Dermis microvascular lymphatic vessel endothelial cell (primary cell): Measurements from ENCODE around the gene MED25. TPM values are rescaled to one million over a fixed set of nuclear protein-coding genes. Genes with fewer than 3 reads are reported as not detected.

Experiments used
- DNase-seq, 2 donors: peaks; one replicate each; pipeline versions ENCODE4 v3.0.0 to v3.0.0-alpha.2; 2010; ENCODE audit warnings: low read depth in 2 of 2
- total RNA-seq: library from RNA; depleted of rRNA; stranded (reverse); fragments of >200 nt; gene quantifications from 2 replicates; pipeline ENCODE4 v1.2.1, GENCODE V29; 2014

MED25 gene
- total RNA-seq = 7.6 and 15.2 TPM in 2 replicates

- peak; percentile 75 to 85 for DNase-seq
These were observed at the start of gene MED25 for GRCh38 chr19:49817964-49818648. Gene MED25 (plus strand): TSS chr19:49818289. CDS start chr19:49818342, 53 bp downstream.

- no peak for DNase-seq
These were observed 47.6 kb upstream of the MED25 start for GRCh38 chr19:49770529-49770928.

- DNase-seq = no peak
These were observed 46.4 kb upstream of the MED25 start for GRCh38 chr19:49771674-49772139.

GRCh38 chr19:49772850-49773432 is 45.1 kb upstream of the MED25 start:
- no peak for DNase-seq

- no peak for DNase-seq
These were observed 44.3 kb upstream of the MED25 start for GRCh38 chr19:49773663-49774350.

GRCh38 chr19:49774969-49775368 is 43.1 kb upstream of the MED25 start:
- no peak for DNase-seq

GRCh38 chr19:49775742-49776370 is 42.2 kb upstream of the MED25 start:
- DNase-seq = no peak

- no peak for DNase-seq
These were observed 41.7 kb upstream of the MED25 start for GRCh38 chr19:49776371-49776764.

- DNase-seq = no peak
These were observed 38.1 kb upstream of the MED25 start for GRCh38 chr19:49779731-49780555.

- DNase-seq = no peak
These were observed 37.2 kb upstream of the MED25 start for GRCh38 chr19:49780861-49781260.

- no peak for DNase-seq
These were observed 36.7 kb upstream of the MED25 start for GRCh38 chr19:49781394-49781793.

- no peak for DNase-seq
These were observed 35.6 kb upstream of the MED25 start for GRCh38 chr19:49782515-49782914.

GRCh38 chr19:49786376-49786820 is 31.7 kb upstream of the MED25 start:
- no peak for DNase-seq

GRCh38 chr19:49787746-49788145 is 30.3 kb upstream of the MED25 start:
- no peak for DNase-seq

GRCh38 chr19:49788857-49789256 is 29.2 kb upstream of the MED25 start:
- DNase-seq = no peak

- no peak for DNase-seq
These were observed 27.2 kb upstream of the MED25 start for GRCh38 chr19:49790866-49791265.

- DNase-seq = no peak
These were observed 26.2 kb upstream of the MED25 start for GRCh38 chr19:49791776-49792445.

GRCh38 chr19:49792829-49793560 is 25.1 kb upstream of the MED25 start:
- no peak for DNase-seq

GRCh38 chr19:49793561-49793840 is 24.6 kb upstream of the MED25 start:
- DNase-seq = no peak

GRCh38 chr19:49795615-49796014 is 22.5 kb upstream of the MED25 start:
- DNase-seq = no peak
